ENCODE measurements around the gene CCR5.
"Not testable (repeated sequence)": the region's sequence is repeated elsewhere in the genome, so short reads cannot be mapped to it uniquely, and the experiment has no call there.

CCR5 gene

DNA sequence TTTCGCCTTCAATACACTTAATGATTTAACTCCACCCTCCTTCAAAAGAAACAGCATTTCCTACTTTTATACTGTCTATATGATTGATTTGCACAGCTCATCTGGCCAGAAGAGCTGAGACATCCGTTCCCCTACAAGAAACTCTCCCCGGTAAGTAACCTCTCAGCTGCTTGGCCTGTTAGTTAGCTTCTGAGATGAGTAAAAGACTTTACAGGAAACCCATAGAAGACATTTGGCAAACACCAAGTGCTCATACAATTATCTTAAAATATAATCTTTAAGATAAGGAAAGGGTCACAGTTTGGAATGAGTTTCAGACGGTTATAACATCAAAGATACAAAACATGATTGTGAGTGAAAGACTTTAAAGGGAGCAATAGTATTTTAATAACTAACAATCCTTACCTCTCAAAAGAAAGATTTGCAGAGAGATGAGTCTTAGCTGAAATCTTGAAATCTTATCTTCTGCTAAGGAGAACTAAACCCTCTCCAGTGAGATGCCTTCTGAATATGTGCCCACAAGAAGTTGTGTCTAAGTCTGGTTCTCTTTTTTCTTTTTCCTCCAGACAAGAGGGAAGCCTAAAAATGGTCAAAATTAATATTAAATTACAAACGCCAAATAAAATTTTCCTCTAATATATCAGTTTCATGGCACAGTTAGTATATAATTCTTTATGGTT is at the start of gene CCR5:
TSS of gene CCR5 (plus strand) at position 108 of the 680 bp plus-strand sequence. CDS start 1,957 bp downstream, outside the sequence.
- DNase-seq (ENCODE audit: low spot score), result no peak

DNA sequence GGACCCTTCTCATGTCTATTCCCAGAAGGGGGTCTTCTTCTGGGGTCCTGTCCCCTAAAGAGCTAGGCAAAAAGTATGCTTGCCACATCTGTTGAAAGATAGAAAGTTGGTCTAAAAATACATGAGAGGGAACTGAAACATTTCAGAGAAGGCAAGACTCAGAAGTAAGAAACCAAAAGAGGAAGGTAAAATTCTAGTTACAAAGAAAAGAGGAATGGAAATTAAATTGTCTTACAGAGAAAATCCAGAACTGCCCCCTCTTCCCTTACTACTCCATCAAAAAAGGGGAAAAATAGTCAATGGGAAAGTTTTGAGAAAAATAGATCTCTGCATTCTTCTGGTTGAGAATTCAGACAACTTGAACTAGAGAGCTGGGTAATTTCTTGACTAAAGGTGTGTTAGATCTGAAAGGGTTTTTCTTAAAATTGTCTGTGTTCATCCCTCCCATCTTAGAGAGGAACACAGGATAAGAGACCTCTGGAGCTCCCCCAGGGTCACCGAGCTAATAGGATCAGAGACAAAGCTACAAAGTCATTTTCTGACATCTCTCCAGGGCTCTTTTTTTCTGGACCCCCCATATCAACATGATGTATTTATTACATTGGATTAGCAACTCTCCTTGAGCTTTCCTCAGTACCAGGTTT is 49.2 kb upstream of the CCR5 start:
- DNase-seq (ENCODE audit: low spot score), result no peak

DNA sequence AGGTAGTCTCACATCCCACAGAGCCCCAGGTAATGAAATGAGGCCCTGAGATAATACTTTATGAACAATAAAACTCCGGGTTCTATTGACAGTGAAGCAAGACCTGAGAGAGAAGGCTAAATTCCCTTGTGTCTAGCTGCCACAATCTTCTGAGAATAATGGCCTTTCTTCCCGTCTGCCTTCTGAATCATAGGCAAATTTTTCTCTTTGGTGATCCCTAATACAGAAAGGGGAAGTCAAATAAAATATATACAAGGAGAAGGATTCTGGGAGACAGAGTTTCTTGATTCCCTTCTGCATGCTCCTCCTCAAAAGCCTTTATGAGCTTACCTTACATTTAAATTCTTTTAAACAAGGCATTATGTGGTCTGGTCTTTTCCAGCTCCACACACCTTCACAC is 46.7 kb upstream of the CCR5 start:
- DNase-seq (ENCODE audit: low spot score), result no peak

DNA sequence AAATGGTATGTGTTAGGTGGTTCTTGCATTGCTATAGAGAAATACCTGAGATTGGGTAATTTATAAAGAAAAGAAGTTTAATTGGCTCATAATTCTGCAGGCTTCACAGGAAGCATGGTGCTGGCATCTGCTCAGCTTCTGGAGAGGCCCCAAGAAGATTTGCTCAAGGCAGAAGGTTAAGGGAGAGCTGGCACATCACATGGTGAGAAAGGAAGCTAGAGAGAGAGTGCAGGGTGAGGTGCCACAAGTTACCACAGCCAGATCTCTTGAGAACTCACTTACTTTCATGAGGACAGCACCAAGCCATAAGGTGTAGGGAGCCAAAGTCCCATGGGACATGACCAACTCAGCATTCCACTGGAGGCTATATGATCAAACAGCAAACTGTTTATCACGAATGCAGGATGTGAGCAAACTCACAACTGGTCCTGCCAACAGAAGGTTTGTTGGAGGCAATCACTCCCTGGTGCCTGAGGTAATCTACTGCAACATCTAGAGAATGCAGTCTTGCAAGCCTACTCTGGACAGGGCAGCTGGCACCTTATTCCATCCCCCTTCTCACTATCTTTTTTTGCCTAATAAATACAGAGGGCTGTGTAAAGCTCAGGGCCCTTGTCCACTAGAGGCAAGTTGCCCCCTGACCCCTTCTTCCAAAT is 45.0 kb upstream of the CCR5 start:
- no peak for DNase-seq (ENCODE audit: low spot score)

DNA sequence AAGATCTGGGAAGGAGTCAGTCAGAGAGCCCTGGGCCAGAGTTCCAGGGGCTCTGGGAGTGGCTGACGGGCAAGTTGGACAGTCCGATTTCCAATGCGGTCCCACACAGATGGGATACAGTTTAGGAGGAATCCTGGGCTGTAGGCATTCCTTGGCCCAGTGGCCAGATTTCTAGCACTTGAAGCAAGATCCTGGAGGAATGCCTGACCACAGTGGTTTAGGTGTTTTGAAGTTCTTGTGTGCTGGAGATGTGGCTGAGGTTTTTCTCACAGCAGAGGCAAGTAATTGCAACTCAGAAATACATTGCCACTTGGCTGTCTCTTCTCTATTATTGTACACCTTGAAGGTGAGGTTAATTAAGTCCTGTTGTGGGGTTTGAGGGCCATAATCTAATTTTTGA is 40.1 kb upstream of the CCR5 start:
- not testable (repeated sequence) for DNase-seq (ENCODE audit: low spot score)

DNA sequence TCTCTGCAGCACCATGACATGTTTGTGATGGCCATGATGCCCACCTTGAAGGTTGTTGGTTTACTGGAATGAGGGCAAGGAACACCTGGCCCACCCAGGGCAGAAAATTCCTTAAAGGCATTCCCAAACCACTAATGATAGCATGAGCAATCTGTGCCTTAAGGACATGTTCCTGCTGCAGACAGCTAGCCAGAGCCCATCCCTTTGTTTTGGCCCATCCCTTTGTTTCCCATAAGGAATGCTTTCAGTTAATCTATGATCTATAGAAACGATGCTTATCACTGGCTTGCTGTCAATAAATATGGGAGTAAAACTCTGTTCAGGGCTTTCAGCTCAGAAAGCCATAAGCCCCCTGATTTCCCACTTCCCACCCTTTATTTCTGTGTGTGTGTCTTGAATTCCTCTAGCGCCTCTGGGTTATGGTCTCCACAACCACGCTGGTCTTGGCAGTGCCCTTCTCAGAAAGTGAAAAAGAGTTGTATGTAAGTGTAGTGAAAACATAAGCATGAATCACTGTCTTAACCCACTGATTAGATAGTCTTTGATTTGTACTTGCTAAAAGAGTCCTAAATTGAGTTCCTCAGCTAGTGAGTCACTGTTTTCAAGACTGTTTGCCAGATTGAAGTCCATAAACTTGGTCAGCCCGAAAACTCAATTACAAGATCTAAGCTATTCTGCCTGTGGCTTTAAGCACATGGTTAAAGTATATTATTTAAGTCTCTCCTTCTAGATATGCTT is 35.8 kb upstream of the CCR5 start:
- no peak for DNase-seq (ENCODE audit: low spot score)

DNA sequence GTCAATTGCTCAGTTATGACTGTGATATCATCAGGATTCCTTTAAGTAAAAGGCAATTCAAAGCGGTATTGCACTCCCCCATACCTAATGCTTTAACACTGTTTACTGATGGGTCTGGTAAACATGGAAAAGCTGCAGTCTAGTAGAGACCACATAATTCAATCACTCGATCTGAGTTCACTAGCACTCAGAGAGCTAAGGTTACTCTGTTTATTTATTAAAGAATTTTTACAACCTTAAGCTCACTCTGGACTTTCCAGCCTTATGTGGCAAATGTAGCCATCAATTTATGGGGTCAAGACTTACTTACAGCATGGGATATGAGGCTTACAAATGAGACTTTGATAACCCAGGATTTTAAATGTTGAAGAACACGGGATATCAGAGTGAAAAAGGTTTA is 35.2 kb upstream of the CCR5 start:
- DNase-seq (ENCODE audit: low spot score), result no peak

DNA sequence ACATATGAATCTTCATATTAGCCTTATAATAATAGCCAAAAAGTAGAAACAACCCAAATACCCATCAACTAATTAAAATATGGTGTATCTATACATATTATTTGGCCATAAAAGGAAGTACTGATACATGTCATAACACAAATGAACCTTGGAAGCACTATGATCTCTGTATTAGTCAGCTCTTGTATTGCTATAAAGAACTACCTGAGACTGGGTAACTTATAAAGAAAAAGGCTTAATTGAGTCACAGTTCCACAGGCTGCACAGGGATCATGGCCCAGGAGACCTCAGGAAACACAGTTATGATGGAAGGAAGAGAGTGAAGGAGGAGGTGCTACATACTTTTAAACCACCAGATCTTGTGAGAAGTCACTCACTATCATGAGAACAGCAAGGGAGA is 32.8 kb upstream of the CCR5 start:
- DNase-seq (ENCODE audit: low spot score), result no peak

DNA sequence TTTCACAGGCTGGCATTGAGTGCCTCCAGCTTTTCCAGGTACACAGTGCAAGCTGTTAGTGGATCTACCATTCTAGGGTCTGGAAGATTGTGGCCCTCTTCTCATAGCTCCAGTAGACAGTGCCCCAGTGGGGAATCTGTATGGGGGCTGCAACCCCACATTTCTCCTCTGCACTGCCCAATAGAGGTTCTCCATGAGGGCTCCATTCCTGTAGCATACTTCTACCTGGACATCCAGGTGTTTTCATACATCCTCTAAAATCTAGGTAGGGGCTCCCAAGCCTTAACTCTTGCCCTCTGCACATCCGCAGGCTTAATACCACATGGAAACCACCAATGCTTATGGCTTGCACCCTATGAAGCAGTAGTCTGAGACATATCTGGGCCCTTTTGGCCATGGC is 31.9 kb upstream of the CCR5 start:
- DNase-seq (ENCODE audit: low spot score), result no peak

DNA sequence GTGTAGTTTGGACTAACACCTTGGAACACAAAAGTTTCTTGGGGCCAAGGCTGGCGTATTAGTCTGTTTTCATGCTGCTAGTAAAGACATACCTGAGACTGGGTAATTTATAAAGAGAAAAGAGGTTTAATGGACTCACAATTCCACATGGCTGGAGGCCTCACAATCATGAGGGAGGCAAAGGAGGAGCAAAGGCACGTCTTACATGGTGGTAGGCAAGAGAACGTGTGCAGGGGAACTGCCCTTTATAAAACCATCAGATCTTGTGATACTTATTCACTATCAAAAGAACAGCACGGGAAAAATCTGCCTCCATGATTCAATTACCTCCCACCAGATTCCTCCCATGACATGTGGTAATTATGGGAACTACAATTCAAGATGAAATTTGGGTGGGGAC is 26.3 kb upstream of the CCR5 start:
- no peak for DNase-seq (ENCODE audit: low spot score)

DNA sequence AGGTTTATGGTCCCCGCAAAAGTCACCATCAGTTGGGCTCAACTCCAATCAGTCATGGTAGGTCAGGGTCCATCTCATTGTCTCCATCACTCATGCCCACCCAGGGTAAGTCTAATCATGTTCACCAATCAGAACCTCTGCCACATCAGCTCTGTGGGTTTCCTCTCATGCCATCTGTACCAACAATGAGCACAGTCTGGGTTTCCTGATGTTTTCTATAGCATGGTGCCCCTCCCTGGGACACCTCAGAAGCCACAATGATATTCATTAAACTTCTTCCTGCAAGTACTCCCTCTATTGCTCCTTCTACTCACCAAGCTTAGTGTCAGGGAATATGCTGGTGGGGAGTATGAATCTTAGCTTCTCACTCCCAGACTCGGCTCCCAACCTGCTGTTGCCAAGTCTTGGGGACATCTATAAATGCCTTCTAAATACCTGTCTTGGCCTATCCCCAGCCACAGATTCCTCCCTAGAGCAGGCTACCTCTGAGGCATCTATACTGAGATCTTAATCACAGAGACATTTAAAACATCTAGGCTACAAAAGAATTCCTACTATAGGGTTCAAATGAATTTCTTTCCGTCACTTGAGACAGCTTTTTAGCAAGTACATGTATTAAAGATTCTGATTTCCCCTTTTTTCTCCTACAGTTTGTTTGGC is 21.8 kb upstream of the CCR5 start:
- DNase-seq (ENCODE audit: low spot score), result no peak

DNA sequence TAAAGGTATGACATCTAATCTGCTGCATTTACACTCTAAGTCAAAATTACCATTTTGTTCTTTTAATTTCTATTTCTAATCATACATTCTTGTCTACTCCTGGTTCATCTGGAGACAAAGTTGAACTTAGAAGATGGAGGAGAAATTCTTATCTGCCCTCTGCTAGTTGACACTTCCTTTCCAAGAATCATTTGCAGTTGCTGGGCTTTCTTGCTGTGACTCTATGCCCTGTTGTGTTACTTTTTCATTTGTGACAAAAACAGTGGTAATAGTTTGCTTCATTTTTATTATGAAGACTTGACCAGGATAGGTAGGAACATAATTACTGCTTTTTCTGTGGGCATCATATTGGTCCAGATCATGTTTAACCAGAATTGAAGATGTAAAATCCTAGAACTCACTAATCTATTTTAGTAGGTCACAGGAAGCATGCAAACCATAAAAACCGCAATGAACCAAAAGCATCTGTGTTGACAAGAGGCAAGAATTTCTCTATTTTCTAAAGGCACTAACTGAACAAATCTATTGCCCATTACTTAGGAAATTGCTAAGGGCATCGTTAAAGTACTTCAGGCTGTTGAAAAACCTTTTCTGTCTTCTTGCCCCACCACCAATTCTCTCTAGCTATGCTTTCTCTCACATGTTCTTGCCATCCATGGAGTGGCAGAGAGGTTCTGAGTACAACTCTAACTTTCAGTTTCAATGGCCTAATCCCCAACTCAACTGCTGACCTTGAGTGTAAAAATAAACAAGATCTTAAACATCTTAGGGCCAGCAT is 21.1 kb upstream of the CCR5 start:
- no peak for DNase-seq (ENCODE audit: low spot score)

DNA sequence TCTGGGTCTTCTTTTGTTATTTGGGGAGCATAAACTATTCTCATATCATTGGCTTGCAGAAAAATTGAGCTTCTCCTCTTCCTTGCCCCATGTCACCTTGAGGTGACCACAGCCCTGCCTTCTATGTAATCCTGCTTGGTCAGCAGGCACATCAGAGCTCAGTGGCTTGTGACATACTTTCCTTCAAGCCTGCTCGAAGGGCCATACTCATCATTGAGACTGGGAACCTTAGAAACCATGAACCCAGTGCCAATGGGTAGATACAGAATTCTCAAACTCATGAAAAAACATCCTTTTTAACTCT is 20.5 kb upstream of the CCR5 start:
- DNase-seq (ENCODE audit: low spot score), result no peak

DNA sequence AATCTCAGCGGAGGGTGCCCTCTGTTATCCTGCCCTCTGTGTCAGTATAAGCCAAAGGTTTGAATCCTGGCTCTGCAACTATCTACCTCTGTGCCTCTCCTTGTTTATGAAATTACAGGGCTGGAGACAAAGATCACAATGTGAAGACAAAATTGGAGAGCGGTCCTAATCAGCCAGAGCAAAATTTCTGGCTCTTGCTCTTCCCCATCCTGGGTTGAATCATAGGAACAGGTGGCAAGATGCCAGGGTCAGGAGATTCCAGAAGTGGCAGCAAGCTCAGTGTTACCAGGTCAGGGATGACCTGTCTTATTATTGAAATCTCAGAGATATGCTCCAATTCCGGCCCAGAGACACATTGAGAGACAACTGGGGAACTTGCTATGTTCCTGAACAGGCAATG is 19.1 kb upstream of the CCR5 start:
- no peak for DNase-seq (ENCODE audit: low spot score)

DNA sequence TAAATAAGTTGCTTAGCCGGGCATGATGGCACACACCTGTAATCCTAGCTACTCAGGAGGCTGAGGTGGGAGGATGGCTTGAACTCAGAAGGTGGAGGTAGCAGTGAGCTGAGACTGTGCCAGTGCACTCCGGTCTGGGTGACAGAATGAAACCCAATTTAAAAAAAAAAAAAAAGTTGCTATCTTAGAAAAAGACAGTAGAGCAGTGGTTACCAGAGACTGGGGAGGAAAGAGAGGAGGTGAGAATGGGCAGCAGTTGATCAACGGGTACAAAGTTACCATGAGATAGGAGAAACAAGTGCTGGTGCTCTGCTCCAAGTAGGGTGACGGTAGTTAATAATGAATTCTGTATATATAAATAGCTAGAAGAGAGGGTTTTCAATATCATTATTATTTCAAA is 17.7 kb upstream of the CCR5 start:
- no peak for DNase-seq (ENCODE audit: low spot score)

DNA sequence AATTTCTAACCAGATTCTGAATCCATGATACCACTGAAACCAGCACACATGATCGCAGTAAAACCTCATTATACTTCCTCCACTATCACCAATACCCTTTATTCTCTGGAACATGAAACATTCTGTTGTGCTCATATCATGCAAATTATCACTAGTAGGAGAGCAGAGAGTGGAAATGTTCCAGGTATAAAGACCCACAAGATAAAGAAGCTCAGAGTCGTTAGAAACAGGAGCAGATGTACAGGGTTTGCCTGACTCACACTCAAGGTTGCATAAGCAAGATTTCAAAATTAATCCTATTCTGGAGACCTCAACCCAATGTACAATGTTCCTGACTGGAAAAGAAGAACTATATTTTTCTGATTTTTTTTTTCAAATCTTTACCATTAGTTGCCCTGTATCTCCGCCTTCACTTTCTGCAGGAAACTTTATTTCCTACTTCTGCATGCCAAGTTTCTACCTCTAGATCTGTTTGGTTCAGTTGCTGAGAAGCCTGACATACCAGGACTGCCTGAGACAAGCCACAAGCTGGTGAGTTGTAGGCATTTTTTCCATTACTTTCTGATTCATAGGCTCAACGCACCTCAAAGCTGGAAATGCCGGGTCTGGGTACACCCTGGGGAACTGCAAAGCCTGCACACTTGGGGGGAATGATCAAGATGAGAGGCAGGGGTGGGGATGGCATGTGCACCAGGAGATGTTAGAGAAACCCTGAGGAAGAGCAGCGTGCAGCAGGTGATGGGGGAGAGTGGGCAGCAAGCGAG is 16.9 kb upstream of the CCR5 start, which contains the start of gene CCR2:
TSS of gene CCR2 (plus strand) at position 465 of the 764 bp plus-strand sequence. CDS start 3,417 bp downstream, outside the sequence.
- no peak for DNase-seq (ENCODE audit: low spot score)

DNA sequence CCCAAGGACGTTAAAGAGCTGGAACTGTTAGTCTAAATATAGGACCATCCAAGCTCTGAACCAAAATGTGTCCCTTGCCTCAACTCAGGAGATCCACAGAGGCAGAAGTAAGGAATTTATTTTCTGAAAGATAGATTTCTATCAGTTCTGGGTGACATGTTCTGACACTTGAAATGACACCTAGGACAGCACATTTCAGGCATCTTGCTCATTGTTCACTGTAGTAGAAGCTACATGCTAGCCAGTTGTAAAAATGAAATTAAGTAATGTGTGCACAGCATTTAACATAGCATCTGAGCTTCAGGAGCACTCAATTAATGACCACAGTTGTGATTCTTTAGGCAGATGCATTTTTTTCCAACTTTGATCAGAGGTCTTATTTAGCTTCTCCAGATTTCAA is 16.3 kb upstream of the CCR5 start:
- DNase-seq (ENCODE audit: low spot score), result no peak

DNA sequence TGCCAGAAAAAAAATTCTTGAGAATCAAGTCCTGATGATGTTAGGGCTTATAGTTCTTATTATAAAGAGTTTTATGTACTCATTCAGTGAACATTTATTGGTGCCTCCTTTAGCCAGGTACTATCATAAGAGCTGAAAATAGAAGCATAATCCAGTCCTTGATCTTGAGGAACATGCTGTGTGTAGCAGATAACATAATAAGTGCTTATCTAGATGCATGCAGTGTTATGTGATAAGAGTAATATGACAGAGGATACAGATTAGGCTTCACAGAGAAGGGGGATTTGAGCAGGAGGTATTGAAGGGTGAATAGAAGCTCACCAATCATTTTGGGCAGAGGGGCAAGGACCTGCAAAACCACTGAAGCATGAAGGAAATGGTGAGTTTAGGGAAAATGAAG is 15.8 kb upstream of the CCR5 start:
- no peak for DNase-seq (ENCODE audit: low spot score)

DNA sequence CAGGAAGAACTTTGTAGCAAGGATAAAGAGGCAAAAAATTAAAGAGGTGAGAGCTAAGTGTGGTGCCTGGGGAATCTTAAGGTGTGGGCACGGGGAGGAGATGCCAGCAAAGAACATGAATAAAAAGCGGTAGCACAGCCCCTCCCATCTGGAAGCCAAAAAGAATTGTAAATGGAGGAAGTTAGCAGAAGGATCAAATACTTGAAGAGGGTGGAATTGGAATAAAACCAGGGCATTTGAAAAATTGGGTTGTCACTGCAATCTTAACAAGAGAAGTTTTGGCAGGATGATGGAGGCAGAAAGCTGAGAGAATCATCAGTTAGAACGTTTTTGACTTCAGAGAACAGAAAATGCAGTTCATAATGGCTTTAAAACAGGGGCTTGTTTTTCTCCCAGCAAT is 14.5 kb upstream of the CCR5 start:
- DNase-seq (ENCODE audit: low spot score), result no peak

DNA sequence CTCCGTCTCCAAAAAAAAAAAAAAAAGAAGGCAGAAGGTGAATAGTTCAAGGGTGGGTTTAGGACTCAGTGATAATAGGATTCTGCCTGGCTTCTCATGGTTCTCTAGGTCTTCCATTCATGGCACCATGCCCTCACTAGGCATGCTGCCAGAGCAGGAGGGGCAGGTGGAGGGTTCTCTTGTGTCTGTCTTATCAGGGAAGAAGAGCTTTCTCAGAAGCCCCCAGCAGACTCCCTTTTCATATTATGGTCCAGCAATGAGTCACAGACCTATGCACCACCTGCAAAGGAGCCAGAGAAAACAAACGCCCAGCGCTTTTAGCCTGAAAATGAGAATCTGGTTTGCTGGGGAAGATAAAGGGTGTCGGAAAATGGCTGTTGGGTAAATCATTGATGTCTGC is 13.8 kb upstream of the CCR5 start:
- DNase-seq (ENCODE audit: low spot score), result no peak

DNA sequence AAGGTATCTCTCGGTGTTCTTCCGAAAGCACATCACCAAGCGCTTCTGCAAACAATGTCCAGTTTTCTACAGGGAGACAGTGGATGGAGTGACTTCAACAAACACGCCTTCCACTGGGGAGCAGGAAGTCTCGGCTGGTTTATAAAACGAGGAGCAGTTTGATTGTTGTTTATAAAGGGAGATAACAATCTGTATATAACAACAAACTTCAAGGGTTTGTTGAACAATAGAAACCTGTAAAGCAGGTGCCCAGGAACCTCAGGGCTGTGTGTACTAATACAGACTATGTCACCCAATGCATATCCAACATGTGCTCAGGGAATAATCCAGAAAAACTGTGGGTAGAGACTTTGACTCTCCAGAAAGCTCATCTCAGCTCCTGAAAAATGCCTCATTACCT is 12.3 kb upstream of the CCR5 start:
- DNase-seq (ENCODE audit: low spot score), result no peak
